ENCODE data around the gene ZNF814. TPM values are rescaled to one million over a fixed set of nuclear protein-coding genes. Genes with fewer than 3 reads are reported as not detected.
"Not testable (repeated sequence)": the region's sequence is repeated elsewhere in the genome, so short reads cannot be mapped to it uniquely, and the experiment has no call there.

Gene ZNF814
- total RNA-seq, 1 donor from 2014 or later, result 38.3 TPM

- H3K4me1 Mint-ChIP-seq (ENCODE audit: low read depth, unreplicated experiment), result peaks cover 9% of the 10 kb centered on the region
- TF ChIP-seq CTCF (IDR thresholded peaks at IDR 0.05; ENCODE audit: partially characterized antibody, unreplicated experiment), result no peak
- no peak for DNase-seq
- H3K4me3 Mint-ChIP-seq (ENCODE audit: unreplicated experiment), result peak overlapping the region; percentile 95
- no peaks in the 10 kb centered on the region for H3K36me3 Mint-ChIP-seq (ENCODE audit: unreplicated experiment)
- peak overlapping the region; percentile 95 for H3K27ac Mint-ChIP-seq (ENCODE audit: unreplicated experiment)
- peaks cover 6% of the 10 kb centered on the region for H3K27me3 Mint-ChIP-seq (ENCODE audit: unreplicated experiment)
- H3K9me3 Mint-ChIP-seq (ENCODE audit: unreplicated experiment), result peaks cover 8% of the 10 kb centered on the region
Observed at GRCh38 chr19:57888107-57888559, 704 bp downstream of the ZNF814 start.

DNA sequence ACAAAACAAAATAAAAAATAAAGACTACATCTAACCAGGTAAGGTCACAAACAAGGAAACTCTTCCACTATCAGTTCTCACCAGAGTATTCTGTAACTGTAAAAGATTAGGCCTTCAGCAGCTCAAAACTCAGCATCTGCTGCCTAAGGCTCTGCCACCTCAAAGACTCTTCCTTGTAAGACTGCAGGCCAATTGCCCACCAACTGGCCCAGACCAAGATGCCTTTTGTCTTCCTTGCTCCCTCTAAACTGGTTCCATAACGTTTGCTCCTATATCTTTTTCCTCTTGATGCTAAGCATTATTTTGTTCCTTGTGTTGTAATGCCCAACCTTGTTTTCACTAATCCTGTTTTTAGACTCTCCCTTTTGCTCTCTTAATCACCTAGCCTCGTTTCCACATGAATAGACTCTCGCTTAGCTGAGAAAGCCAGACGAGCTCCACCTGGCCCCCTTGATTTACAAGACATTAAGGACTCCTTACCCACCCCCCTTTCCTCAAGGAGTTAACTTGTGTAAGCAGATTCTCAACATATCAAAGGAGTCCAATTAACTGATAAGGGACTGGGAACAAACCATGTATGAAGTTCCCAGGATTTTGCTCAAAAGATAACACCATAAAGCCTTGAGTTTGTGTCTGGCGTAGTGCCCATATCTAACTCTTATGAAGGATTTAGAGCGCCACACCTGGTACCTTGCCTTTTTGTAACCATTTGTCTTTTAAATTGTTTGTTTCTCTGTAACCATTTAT, 1.5 kb downstream of the ZNF814 start:
- DNase-seq, result no peak
- Mint-ChIP-seq H3K36me3 (ENCODE audit: unreplicated experiment) (peaks cover 5% of the 10 kb centered on the region), H3K27me3 (ENCODE audit: unreplicated experiment) (peaks cover 6% of the 10 kb centered on the region), H3K9me3 (ENCODE audit: unreplicated experiment) (peaks cover 8% of the 10 kb centered on the region), H3K4me1 (ENCODE audit: low read depth, unreplicated experiment) (peaks cover 9% of the 10 kb centered on the region), H3K4me3 (ENCODE audit: unreplicated experiment) (peak overlapping the region; percentile 95), H3K27ac (ENCODE audit: unreplicated experiment) (peak overlapping the region; percentile 95)
- TF ChIP-seq CTCF (IDR thresholded peaks at IDR 0.05; ENCODE audit: partially characterized antibody, unreplicated experiment), result no peak

DNA sequence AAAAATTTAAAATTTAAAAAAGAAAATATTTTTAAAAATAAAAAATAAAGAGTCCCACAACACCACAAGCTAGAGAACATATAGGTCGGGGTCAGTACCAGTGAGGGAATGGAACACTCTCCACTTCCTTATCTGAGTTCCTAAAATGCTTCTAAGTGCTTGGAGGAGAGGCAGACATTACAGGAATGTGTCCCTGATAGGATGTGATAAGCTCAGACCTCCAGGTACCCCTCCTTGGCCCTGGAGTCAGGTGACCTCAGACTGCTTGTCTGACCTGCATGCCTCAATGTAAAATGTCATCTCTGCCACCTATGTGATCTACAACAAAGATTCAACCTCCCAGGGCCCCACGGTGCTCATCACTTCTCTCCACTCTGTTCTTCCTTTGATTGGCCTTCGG, 2.8 kb downstream of the ZNF814 start:
- Mint-ChIP-seq H3K4me1 (ENCODE audit: low read depth, unreplicated experiment) (peaks cover 9% of the 10 kb centered on the region), H3K36me3 (ENCODE audit: unreplicated experiment) (peaks cover 5% of the 10 kb centered on the region), H3K4me3 (ENCODE audit: unreplicated experiment) (peak overlapping the region; percentile 11), H3K27me3 (ENCODE audit: unreplicated experiment) (peaks cover 6% of the 10 kb centered on the region), H3K9me3 (ENCODE audit: unreplicated experiment) (peaks cover 8% of the 10 kb centered on the region), H3K27ac (ENCODE audit: unreplicated experiment) (no peak overlapping the region)
- no peak for TF ChIP-seq CTCF (IDR thresholded peaks at IDR 0.05; ENCODE audit: partially characterized antibody, unreplicated experiment)
- no peak for DNase-seq

DNA sequence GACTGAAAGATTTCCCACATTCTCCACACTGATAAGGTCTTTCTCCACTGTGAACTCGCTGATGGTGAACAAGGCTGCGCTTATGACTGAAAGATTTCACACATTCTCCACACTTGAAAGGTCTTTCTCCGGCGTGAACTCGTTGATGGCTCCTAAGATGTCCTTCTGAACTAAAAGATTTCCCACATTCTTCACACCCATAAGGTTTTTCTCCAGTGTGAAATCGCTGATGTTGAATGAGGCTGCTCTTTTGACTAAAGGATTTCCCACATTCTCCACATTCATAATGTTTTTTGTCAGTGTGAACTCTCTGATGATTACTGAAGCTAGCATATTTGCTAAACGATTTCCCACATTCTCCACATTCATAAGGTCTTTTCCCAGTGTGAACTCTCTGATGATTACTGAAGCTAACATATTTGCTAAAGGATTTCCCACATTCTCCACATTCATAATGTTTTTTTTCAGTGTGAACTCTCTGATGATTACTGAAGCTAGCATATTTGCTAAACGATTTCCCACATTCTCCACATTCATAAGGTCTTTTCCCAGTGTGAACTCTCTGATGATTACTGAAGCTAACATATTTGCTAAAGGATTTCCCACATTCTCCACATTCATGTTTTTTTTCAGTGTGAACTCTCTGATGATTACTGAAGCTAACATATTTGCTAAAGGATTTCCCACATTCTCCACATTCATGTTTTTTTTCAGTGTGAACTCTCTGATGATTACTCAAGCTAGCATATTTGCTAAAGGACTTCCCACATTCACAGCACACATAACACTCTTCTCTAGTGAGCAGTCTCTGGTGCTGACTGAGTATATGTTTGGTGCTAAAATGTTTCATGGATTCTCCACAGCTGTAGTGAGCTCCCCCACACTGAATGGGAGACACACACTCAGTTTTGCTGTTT, 14.7 kb downstream of the ZNF814 start:
- Mint-ChIP-seq H3K36me3 (ENCODE audit: unreplicated experiment) (peaks cover 36% of the 10 kb centered on the region), H3K9me3 (ENCODE audit: unreplicated experiment) (peaks cover 15% of the 10 kb centered on the region)
- not testable (repeated sequence) for H3K27ac Mint-ChIP-seq (ENCODE audit: unreplicated experiment); H3K27me3 Mint-ChIP-seq (ENCODE audit: unreplicated experiment); H3K4me3 Mint-ChIP-seq (ENCODE audit: unreplicated experiment); DNase-seq; H3K4me1 Mint-ChIP-seq (ENCODE audit: low read depth, unreplicated experiment)

- TF ChIP-seq CTCF (IDR thresholded peaks at IDR 0.05; ENCODE audit: partially characterized antibody, unreplicated experiment), result no peak
- Mint-ChIP-seq H3K4me3 (ENCODE audit: unreplicated experiment) (no peak overlapping the region), H3K9me3 (ENCODE audit: unreplicated experiment) (peaks cover 15% of the 10 kb centered on the region), H3K27ac (ENCODE audit: unreplicated experiment) (no peak overlapping the region), H3K36me3 (ENCODE audit: unreplicated experiment) (peaks cover 36% of the 10 kb centered on the region), H3K4me1 (ENCODE audit: low read depth, unreplicated experiment) (no peaks in the 10 kb centered on the region), H3K27me3 (ENCODE audit: unreplicated experiment) (peaks cover 2% of the 10 kb centered on the region)
- no peak for DNase-seq
Observed at GRCh38 chr19:57872450-57872849, 16.4 kb downstream of the ZNF814 start.
